ENCODE results near the gene TUBGCP6.

TUBGCP6 gene

GRCh38 chr22:50218153-50218995 lies 26.4 kb downstream of the TUBGCP6 start:
- ATAC-seq: peak; percentile 7
- TF ChIP-seq ARNTL (CRISPR knock-in tag; IDR thresholded peaks at IDR 0.05; ENCODE audit: borderline replicate concordance, low read depth) (no peak), CSDC2 (CRISPR knock-in tag; IDR thresholded peaks at IDR 0.05) (no peak), ZFP3 (CRISPR knock-in tag; IDR thresholded peaks at IDR 0.05) (no peak), BACH2 (CRISPR knock-in tag; IDR thresholded peaks at IDR 0.05; ENCODE audit: borderline replicate concordance) (no peak), PPARA (CRISPR knock-in tag; IDR thresholded peaks at IDR 0.05; ENCODE audit: borderline replicate concordance) (no peak), POU6F1 (CRISPR knock-in tag; IDR thresholded peaks at IDR 0.05; ENCODE audit: borderline replicate concordance, low read depth) (no peak), SNAI2 (CRISPR knock-in tag; IDR thresholded peaks at IDR 0.05) (no peak), CREB5 (CRISPR knock-in tag; IDR thresholded peaks at IDR 0.05; ENCODE audit: low read depth) (no peak), CSRNP3 (CRISPR knock-in tag; IDR thresholded peaks at IDR 0.05) (no peak), TCF4 (CRISPR knock-in tag; IDR thresholded peaks at IDR 0.05; ENCODE audit: borderline replicate concordance) (no peak), OSR1 (CRISPR knock-in tag; IDR thresholded peaks at IDR 0.05) (no peak), ISL1 (CRISPR knock-in tag; IDR thresholded peaks at IDR 0.05) (no peak), ZFP30 (CRISPR knock-in tag; IDR thresholded peaks at IDR 0.05) (no peak), ZC3H10 (CRISPR knock-in tag; IDR thresholded peaks at IDR 0.05) (no peak), RARB (CRISPR knock-in tag; IDR thresholded peaks at IDR 0.05) (no peak), TOX (CRISPR knock-in tag; IDR thresholded peaks at IDR 0.05; ENCODE audit: borderline replicate concordance) (no peak), TSHZ2 (CRISPR knock-in tag; IDR thresholded peaks at IDR 0.05) (no peak), GLIS3 (CRISPR knock-in tag; IDR thresholded peaks at IDR 0.05) (no peak)

GRCh38 chr22:50217543-50218152 lies 27.2 kb downstream of the TUBGCP6 start:
- ATAC-seq: no peak
- TF ChIP-seq BACH2 (CRISPR knock-in tag; IDR thresholded peaks at IDR 0.05; ENCODE audit: borderline replicate concordance) (no peak), PPARA (CRISPR knock-in tag; IDR thresholded peaks at IDR 0.05; ENCODE audit: borderline replicate concordance) (no peak), ZC3H10 (CRISPR knock-in tag; IDR thresholded peaks at IDR 0.05) (no peak), OSR1 (CRISPR knock-in tag; IDR thresholded peaks at IDR 0.05) (no peak), TOX (CRISPR knock-in tag; IDR thresholded peaks at IDR 0.05; ENCODE audit: borderline replicate concordance) (no peak), ESRRG (CRISPR knock-in tag; IDR thresholded peaks at IDR 0.05) (no peak), ZNF8 (CRISPR knock-in tag; IDR thresholded peaks at IDR 0.05) (no peak), ZNF565 (CRISPR knock-in tag; conservative IDR thresholded peaks at IDR 0.05; ENCODE audit: low read depth) (no peak), CREB5 (CRISPR knock-in tag; IDR thresholded peaks at IDR 0.05; ENCODE audit: low read depth) (no peak), GLIS3 (CRISPR knock-in tag; IDR thresholded peaks at IDR 0.05) (no peak), POU6F1 (CRISPR knock-in tag; IDR thresholded peaks at IDR 0.05; ENCODE audit: borderline replicate concordance, low read depth) (no peak), PATZ1 (CRISPR knock-in tag; IDR thresholded peaks at IDR 0.05; ENCODE audit: borderline replicate concordance) (no peak), ZNF70 (CRISPR knock-in tag; IDR thresholded peaks at IDR 0.05) (no peak)

Measured in SK-N-SH treated with all-trans-retinoic acid at 6 μM for 48 hours (cell line).